Measurements from ENCODE around the gene CLDND2. TPM values are rescaled to one million over a fixed set of nuclear protein-coding genes. Genes with fewer than 3 reads are reported as not detected.
"Not testable (repeated sequence)": the region's sequence is repeated elsewhere in the genome, so short reads cannot be mapped to it uniquely, and the experiment has no call there.

CLDND2 gene
- total and polyA plus RNA-seq, 12 donors = 0.73 to 11.7 (median 2.6) TPM; not detected in 4

DNA sequence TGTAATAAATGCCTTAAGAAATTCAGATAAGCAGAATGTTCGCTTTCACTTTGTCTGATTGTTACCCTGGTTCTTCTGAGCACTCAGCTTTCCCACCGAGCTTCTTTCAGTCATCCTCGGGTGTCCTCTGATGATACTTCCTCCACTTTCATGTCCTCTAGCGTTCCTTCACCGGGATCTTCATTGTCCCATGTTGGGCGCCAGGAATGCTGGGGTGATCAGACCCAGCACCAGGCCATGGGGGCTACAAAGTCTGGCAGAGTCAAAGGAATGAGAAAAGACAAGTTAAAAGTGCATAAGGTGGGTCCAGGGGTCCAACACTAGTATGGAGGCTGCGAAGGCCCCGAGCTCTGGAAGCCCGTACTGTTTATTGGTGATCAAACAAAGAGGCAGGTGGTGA, 33.3 kb upstream of the CLDND2 start:
- no peak for DNase-seq
- WGBS, 4 donors = 94 to 95% (median 94%) methylated on average over 9 of the region's 9 CpGs
- TF ChIP-seq POLR2A (IDR thresholded peaks at IDR 0.05) = no peak
- TF ChIP-seq, protein P1, sequence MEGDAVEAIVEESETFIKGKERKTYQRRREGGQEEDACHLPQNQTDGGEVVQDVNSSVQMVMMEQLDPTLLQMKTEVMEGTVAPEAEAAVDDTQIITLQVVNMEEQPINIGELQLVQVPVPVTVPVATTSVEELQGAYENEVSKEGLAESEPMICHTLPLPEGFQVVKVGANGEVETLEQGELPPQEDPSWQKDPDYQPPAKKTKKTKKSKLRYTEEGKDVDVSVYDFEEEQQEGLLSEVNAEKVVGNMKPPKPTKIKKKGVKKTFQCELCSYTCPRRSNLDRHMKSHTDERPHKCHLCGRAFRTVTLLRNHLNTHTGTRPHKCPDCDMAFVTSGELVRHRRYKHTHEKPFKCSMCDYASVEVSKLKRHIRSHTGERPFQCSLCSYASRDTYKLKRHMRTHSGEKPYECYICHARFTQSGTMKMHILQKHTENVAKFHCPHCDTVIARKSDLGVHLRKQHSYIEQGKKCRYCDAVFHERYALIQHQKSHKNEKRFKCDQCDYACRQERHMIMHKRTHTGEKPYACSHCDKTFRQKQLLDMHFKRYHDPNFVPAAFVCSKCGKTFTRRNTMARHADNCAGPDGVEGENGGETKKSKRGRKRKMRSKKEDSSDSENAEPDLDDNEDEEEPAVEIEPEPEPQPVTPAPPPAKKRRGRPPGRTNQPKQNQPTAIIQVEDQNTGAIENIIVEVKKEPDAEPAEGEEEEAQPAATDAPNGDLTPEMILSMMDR (IDR thresholded peaks at IDR 0.05) = no peak

DNA sequence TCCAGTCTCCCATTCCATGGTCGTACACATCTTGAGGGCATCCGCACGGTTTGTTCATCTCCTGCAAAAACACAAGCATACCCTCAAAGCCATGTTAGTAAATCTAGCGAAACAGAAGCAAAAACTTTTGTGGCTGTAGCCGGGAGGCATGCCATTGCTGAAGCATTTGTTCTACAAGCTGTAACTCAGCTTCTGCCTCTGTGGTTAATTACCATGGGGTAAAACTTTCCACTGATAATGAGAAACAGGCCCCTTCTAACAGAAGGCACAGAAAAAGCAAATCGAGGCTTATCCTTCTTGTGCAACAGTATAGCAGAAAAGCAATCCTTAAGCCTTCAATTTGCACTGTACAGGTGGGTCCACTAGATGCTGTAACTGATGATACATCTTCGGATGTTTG, 31.1 kb upstream of the CLDND2 start:
- WGBS, 4 donors = 80 to 87% (median 83%) methylated on average over 7 of the region's 7 CpGs
- intact Hi-C loops (cut with DNase I) = loop anchor here in 1 of 2 donors (10.0 kb wide), 1 partner anchor 65 kb away; no protein-coding TSS in a partner anchor
- not testable (repeated sequence) for DNase-seq; H3K27me3 ChIP-seq; H3K27ac ChIP-seq; H3K9me3 ChIP-seq (replicated peaks in 1 of 3); H3K36me3 ChIP-seq (replicated peaks in 1 of 2); H3K4me3 ChIP-seq; H3K4me1 ChIP-seq (replicated peaks in 1 of 2)

More for the DNA sequence above, 33.3 kb upstream of the CLDND2 start:
- Histone ChIP-seq H3K27me3 (no peaks in the 10 kb centered on the region), H3K4me3 (no peak overlapping the region), H3K9me3 (replicated peaks in 1 of 3) (no peaks in the 10 kb centered on the region), H3K4me1 (replicated peaks in 1 of 2) (no peaks in the 10 kb centered on the region), H3K36me3 (replicated peaks in 1 of 2) (no peaks in the 10 kb centered on the region), H3K27ac (no peak overlapping the region)
- intact Hi-C loops (cut with DNase I) = loop anchor here in 1 of 2 donors (10.0 kb wide), 1 partner anchor 67 kb away; no protein-coding TSS in a partner anchor

DNA sequence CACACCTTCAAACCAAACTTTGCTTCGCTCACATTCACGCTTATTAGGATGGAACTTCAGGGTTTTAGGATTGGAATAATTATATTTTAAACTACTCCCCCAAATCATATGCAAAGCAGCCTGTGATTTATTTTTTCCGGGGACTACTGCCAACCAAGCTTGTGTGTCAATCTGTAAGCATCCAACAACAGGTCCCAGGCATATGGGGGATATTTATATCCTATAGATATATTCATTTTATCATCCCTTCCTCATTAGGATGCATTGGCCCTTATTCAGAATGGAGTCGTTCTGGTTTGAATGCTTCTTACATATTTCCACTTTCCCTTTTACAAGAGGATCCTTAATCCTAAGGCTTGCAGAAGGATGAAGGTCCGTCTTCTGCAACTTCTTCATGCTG, 30.4 kb upstream of the CLDND2 start:
- intact Hi-C loops (cut with DNase I) = no loop called here
- Histone ChIP-seq H3K27me3 (no peaks in the 10 kb centered on the region), H3K4me3 (no peak overlapping the region), H3K4me1 (replicated peaks in 1 of 2) (peaks cover 3 to 5% of the 10 kb centered on the region in 2 donors), H3K9me3 (replicated peaks in 1 of 3) (no peaks in the 10 kb centered on the region), H3K27ac (no peak overlapping the region), H3K36me3 (replicated peaks in 1 of 2) (no peaks in the 10 kb centered on the region)
- no peak for TF ChIP-seq POLR2A (IDR thresholded peaks at IDR 0.05)
- TF ChIP-seq, protein P1 (IDR thresholded peaks at IDR 0.05) = no peak
- no peak for DNase-seq
- WGBS, 4 donors = 91 to 93% (median 92%) methylated on average over 5 of the region's 5 CpGs

DNA sequence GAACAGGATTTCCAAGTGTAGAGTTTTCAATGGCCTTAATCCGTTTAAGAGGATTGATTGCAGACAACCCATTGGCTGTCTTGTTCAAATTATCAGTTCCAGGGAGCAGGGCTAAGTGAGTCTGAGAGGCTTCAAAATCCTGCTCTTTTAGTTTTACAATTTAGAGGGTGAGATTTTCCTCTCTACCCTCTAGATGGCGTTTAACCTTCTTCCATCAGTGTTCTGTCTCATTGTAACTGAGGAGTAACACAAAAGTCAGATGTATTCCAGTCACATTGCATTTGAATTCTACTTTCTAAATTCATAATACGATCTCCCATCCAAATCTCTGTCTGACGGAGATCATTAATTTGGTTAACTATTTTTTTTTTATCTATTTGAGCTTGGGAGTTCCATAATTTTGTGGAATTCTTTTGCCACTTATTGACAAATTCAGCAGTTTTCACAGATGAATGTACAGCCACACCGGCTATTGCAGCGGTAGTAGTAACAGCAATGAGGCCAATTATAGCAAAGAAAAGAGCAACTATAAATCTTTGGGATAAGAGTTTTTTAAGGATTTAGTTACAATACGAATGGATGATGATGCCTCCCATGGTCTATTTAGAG, 29.4 kb upstream of the CLDND2 start:
- intact Hi-C loops (cut with DNase I) = no loop called here
- TF ChIP-seq POLR2A (IDR thresholded peaks at IDR 0.05) = no peak
- TF ChIP-seq, protein P1 (IDR thresholded peaks at IDR 0.05) = peak; percentile 21 to 60 (median 41)
- WGBS, 4 donors = 40 to 43% (median 41%) methylated on average over 7 of the region's 7 CpGs

DNA sequence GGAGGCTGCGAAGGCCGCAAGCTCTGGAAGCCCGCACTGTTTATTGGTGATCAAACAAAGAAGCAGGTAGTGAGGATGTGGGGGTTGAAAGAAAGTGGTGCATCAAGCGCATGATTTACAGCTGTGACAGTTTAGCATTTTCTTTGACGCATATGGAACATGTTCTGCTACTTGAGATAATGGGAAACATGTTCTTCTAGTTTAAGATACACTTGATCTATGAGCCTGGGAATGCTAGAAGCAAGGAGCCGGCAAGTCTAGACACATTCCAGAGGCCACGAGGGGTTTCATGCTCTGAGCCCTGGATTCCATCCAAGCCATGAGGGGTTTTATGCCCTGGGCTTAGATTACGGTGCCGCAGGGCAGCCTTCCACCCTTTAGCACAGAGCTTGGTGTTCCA, 28.6 kb upstream of the CLDND2 start:
- H3K27me3 ChIP-seq; DNase-seq; H3K9me3 ChIP-seq (replicated peaks in 1 of 3); intact Hi-C loops (cut with DNase I); H3K36me3 ChIP-seq (replicated peaks in 1 of 2); H3K4me1 ChIP-seq (replicated peaks in 1 of 2); H3K4me3 ChIP-seq; H3K27ac ChIP-seq: not testable (repeated sequence)
- 71 to 79% (median 78%) methylated on average over 9 of the region's 9 CpGs for WGBS, 4 donors

More for the DNA sequence above, 29.4 kb upstream of the CLDND2 start:
- H3K4me3 ChIP-seq = no peak overlapping the region
- H3K9me3 ChIP-seq (replicated peaks in 1 of 3) = no peaks in the 10 kb centered on the region
- no peaks in the 10 kb centered on the region for H3K36me3 ChIP-seq (replicated peaks in 1 of 2)
- H3K27me3 ChIP-seq = no peaks in the 10 kb centered on the region
- DNase-seq = no peak
- peaks cover 3 to 6% of the 10 kb centered on the region in 2 donors for H3K4me1 ChIP-seq (replicated peaks in 1 of 2)
- no peak overlapping the region for H3K27ac ChIP-seq

Data from adrenal gland (tissue), 12 donors.